ENCODE data around the gene MAEA.

The MAEA gene

GRCh38 chr4:1298461-1298860, 8.8 kb downstream of the MAEA start:
- no peaks in the 10 kb centered on the region for H3K27me3 Mint-ChIP-seq
- H3K9me3 Mint-ChIP-seq, result no peaks in the 10 kb centered on the region
- no peak overlapping the region for H3K27ac Mint-ChIP-seq
- peaks cover 60% of the 10 kb centered on the region for H3K36me3 Mint-ChIP-seq
- H3K4me3 Mint-ChIP-seq, result no peak overlapping the region
- peaks cover 77% of the 10 kb centered on the region for H3K4me1 Mint-ChIP-seq
- ATAC-seq, result no peak

- Mint-ChIP-seq H3K27ac (no peak overlapping the region), H3K9me3 (no peaks in the 10 kb centered on the region), H3K27me3 (no peaks in the 10 kb centered on the region), H3K4me1 (peaks cover 68% of the 10 kb centered on the region), H3K4me3 (no peak overlapping the region), H3K36me3 (peaks cover 60% of the 10 kb centered on the region)
- ATAC-seq, result no peak
Measured at GRCh38 chr4:1299301-1299860, 9.7 kb downstream of the MAEA start.

- H3K27ac Mint-ChIP-seq, result no peak overlapping the region
- H3K9me3 Mint-ChIP-seq, result no peaks in the 10 kb centered on the region
- no peaks in the 10 kb centered on the region for H3K27me3 Mint-ChIP-seq
- H3K36me3 Mint-ChIP-seq, result peaks cover 73% of the 10 kb centered on the region
- no peak overlapping the region for H3K4me3 Mint-ChIP-seq
- ATAC-seq, result no peak
- peaks cover 67% of the 10 kb centered on the region for H3K4me1 Mint-ChIP-seq
Measured at GRCh38 chr4:1300466-1301455, 11.1 kb downstream of the MAEA start.

GRCh38 chr4:1302159-1302558, 12.5 kb downstream of the MAEA start:
- H3K4me3 Mint-ChIP-seq, result no peak overlapping the region

GRCh38 chr4:1305261-1305711, 15.6 kb downstream of the MAEA start:
- no peaks in the 10 kb centered on the region for H3K9me3 Mint-ChIP-seq
- H3K27ac Mint-ChIP-seq, result no peak overlapping the region
- no peaks in the 10 kb centered on the region for H3K27me3 Mint-ChIP-seq
- H3K4me3 Mint-ChIP-seq, result no peak overlapping the region
- no peak for ATAC-seq
- peaks cover 52% of the 10 kb centered on the region for H3K36me3 Mint-ChIP-seq
- H3K4me1 Mint-ChIP-seq, result peaks cover 69% of the 10 kb centered on the region

More at GRCh38 chr4:1302159-1302558, 12.5 kb downstream of the MAEA start:
- Mint-ChIP-seq H3K27ac (no peak overlapping the region), H3K4me1 (peaks cover 67% of the 10 kb centered on the region), H3K36me3 (peaks cover 68% of the 10 kb centered on the region), H3K9me3 (no peaks in the 10 kb centered on the region), H3K27me3 (no peaks in the 10 kb centered on the region)
- no peak for ATAC-seq

- Mint-ChIP-seq H3K4me1 (peaks cover 66% of the 10 kb centered on the region), H3K36me3 (peaks cover 45% of the 10 kb centered on the region), H3K9me3 (no peaks in the 10 kb centered on the region), H3K27ac (no peak overlapping the region), H3K4me3 (no peak overlapping the region), H3K27me3 (no peaks in the 10 kb centered on the region)
- ATAC-seq, result no peak
Measured at GRCh38 chr4:1305781-1306455, 16.2 kb downstream of the MAEA start.

- Mint-ChIP-seq H3K36me3 (peaks cover 48% of the 10 kb centered on the region), H3K27me3 (no peaks in the 10 kb centered on the region), H3K9me3 (no peaks in the 10 kb centered on the region), H3K4me1 (peaks cover 54% of the 10 kb centered on the region), H3K27ac (peak overlapping the region; percentile 83), H3K4me3 (no peak overlapping the region)
- ATAC-seq, result no peak
Measured at GRCh38 chr4:1307951-1308735, 18.5 kb downstream of the MAEA start.

- peaks cover 54% of the 10 kb centered on the region for H3K4me1 Mint-ChIP-seq
- H3K36me3 Mint-ChIP-seq, result peaks cover 61% of the 10 kb centered on the region
- peak overlapping the region; percentile 75 for H3K4me3 Mint-ChIP-seq
- no peaks in the 10 kb centered on the region for H3K27me3 Mint-ChIP-seq
- peak; percentile 87 for ATAC-seq
- peak overlapping the region; percentile 83 for H3K27ac Mint-ChIP-seq
- peaks cover 3% of the 10 kb centered on the region for H3K9me3 Mint-ChIP-seq
Measured at GRCh38 chr4:1309261-1310010, 19.7 kb downstream of the MAEA start.

GRCh38 chr4:1310031-1310795, 20.5 kb downstream of the MAEA start:
- ATAC-seq, result no peak
- Mint-ChIP-seq H3K27ac (no peak overlapping the region), H3K4me1 (peaks cover 49% of the 10 kb centered on the region), H3K9me3 (peaks cover 3% of the 10 kb centered on the region), H3K4me3 (no peak overlapping the region), H3K36me3 (peaks cover 59% of the 10 kb centered on the region), H3K27me3 (no peaks in the 10 kb centered on the region)

GRCh38 chr4:1310796-1311631, 21.3 kb downstream of the MAEA start:
- peaks cover 3% of the 10 kb centered on the region for H3K9me3 Mint-ChIP-seq
- ATAC-seq, result no peak
- peaks cover 42% of the 10 kb centered on the region for H3K4me1 Mint-ChIP-seq
- H3K36me3 Mint-ChIP-seq, result peaks cover 59% of the 10 kb centered on the region
- no peak overlapping the region for H3K4me3 Mint-ChIP-seq
- H3K27ac Mint-ChIP-seq, result no peak overlapping the region
- no peaks in the 10 kb centered on the region for H3K27me3 Mint-ChIP-seq

GRCh38 chr4:1312821-1313640, 23.3 kb downstream of the MAEA start:
- H3K36me3 Mint-ChIP-seq, result peaks cover 71% of the 10 kb centered on the region

GRCh38 chr4:1315306-1315705, 25.6 kb downstream of the MAEA start:
- H3K27ac Mint-ChIP-seq, result no peak overlapping the region
- peaks cover 3% of the 10 kb centered on the region for H3K9me3 Mint-ChIP-seq
- H3K4me1 Mint-ChIP-seq, result peaks cover 4% of the 10 kb centered on the region
- no peak for ATAC-seq
- H3K4me3 Mint-ChIP-seq, result no peak overlapping the region
- H3K36me3 Mint-ChIP-seq, result peaks cover 70% of the 10 kb centered on the region
- H3K27me3 Mint-ChIP-seq, result no peaks in the 10 kb centered on the region

More at GRCh38 chr4:1312821-1313640, 23.3 kb downstream of the MAEA start:
- H3K27ac Mint-ChIP-seq, result no peak overlapping the region
- peaks cover 25% of the 10 kb centered on the region for H3K4me1 Mint-ChIP-seq
- no peak for ATAC-seq
- peaks cover 3% of the 10 kb centered on the region for H3K9me3 Mint-ChIP-seq
- no peaks in the 10 kb centered on the region for H3K27me3 Mint-ChIP-seq
- no peak overlapping the region for H3K4me3 Mint-ChIP-seq
